HepG2 (cell line): ENCODE measurements around the gene LAMA5. TPM values are rescaled to one million over a fixed set of nuclear protein-coding genes. Genes with fewer than 3 reads are reported as not detected.

Experiments
- ELF1 ChIP-seq: sonication (generic); formaldehyde crosslinking; IDR thresholded peaks from 2 replicates; pipeline ENCODE4 v1.4.0; 2020; ENCODE audit warnings: missing genetic modification reagents
- GABPB1 ChIP-seq: IDR thresholded peaks from 2 replicates; pipeline ENCODE4 v1.6.1; 2016; ENCODE audit warnings: mild to moderate bottlenecking, missing genetic modification reagents, moderate library complexity, missing compliant biosample characterization
- HNRNPLL ChIP-seq: fragments of 200-400 bp; formaldehyde crosslinking; IDR thresholded peaks from 2 replicates; pipeline ENCODE4 v1.6.1; 2017; ENCODE audit warnings: mild to moderate bottlenecking, low read depth, low read length; ENCODE audit not compliant: poor library complexity, severe bottlenecking
- IKZF4 ChIP-seq: sonication (generic); formaldehyde crosslinking; IDR thresholded peaks from 2 replicates; pipeline ENCODE4 v1.5.1; 2020; ENCODE audit warnings: borderline replicate concordance, mild to moderate bottlenecking, low read depth, missing genetic modification reagents; ENCODE audit errors: not compliant biosample characterization
- MATR3 ChIP-seq: sonication (generic); formaldehyde crosslinking; IDR thresholded peaks from 2 replicates; pipeline ENCODE4 v1.4.0; 2020; ENCODE audit warnings: missing genetic modification reagents
- NFE2L1 ChIP-seq: sonication (generic); formaldehyde crosslinking; IDR thresholded peaks from 2 replicates; pipeline ENCODE4 v1.4.0; 2020; ENCODE audit warnings: missing genetic modification reagents, mild to moderate bottlenecking, borderline replicate concordance
- POLR2AphosphoS2 ChIP-seq: IDR thresholded peaks from 2 replicates; pipeline ENCODE4 v1.6.1; 2011; ENCODE audit warnings: low read depth, low read length, improper control_type of control experiment
- U2AF2 ChIP-seq: fragments of 200-400 bp; formaldehyde crosslinking; IDR thresholded peaks from 2 replicates; pipeline ENCODE4 v1.6.1; 2017; ENCODE audit warnings: low read depth, mild to moderate bottlenecking, low read length
- ZFP36L1 ChIP-seq: sonication (generic); formaldehyde crosslinking; IDR thresholded peaks from 2 replicates; pipeline ENCODE4 v1.8.0; 2022; ENCODE audit warnings: mild to moderate bottlenecking, missing genetic modification reagents, moderate library complexity
- ZIK1 ChIP-seq: sonication (generic); formaldehyde crosslinking; IDR thresholded peaks from 2 replicates; pipeline ENCODE4 v1.5.0; 2020; ENCODE audit warnings: mild to moderate bottlenecking, low read depth, missing genetic modification reagents, borderline replicate concordance
- ZNF143 ChIP-seq: sonication (generic); formaldehyde crosslinking; IDR thresholded peaks from 2 replicates; pipeline ENCODE4 v1.4.0; 2020; ENCODE audit warnings: missing genetic modification reagents
- ZNF160 ChIP-seq: sonication (generic); formaldehyde crosslinking; IDR thresholded peaks from 2 replicates; pipeline ENCODE4 v1.8.0; 2022; ENCODE audit warnings: mild to moderate bottlenecking, inconsistent platforms, missing genetic modification reagents
- ZNF333 ChIP-seq: sonication (generic); formaldehyde crosslinking; IDR thresholded peaks from 2 replicates; pipeline ENCODE4 v1.4.0; 2020; ENCODE audit warnings: mild to moderate bottlenecking, missing genetic modification reagents, borderline replicate concordance
- ZNF660 ChIP-seq: sonication (generic); formaldehyde crosslinking; IDR thresholded peaks from 2 replicates; pipeline ENCODE4 v1.5.1; 2020; ENCODE audit warnings: mild to moderate bottlenecking, low read depth, missing genetic modification reagents, borderline replicate concordance
- ZNF678 ChIP-seq: sonication (generic); formaldehyde crosslinking; IDR thresholded peaks from 2 replicates; pipeline ENCODE4 v1.4.0; 2020; ENCODE audit warnings: mild to moderate bottlenecking, missing genetic modification reagents
- ZNF749 ChIP-seq: sonication (generic); formaldehyde crosslinking; IDR thresholded peaks from 2 replicates; pipeline ENCODE4 v1.8.0; 2022; ENCODE audit warnings: mild to moderate bottlenecking, missing genetic modification reagents, moderate library complexity, borderline replicate concordance
- ZNF772 ChIP-seq: sonication (generic); formaldehyde crosslinking; IDR thresholded peaks from 2 replicates; pipeline ENCODE4 v1.5.0; 2020; ENCODE audit warnings: mild to moderate bottlenecking, missing genetic modification reagents
- polyA plus RNA-seq, 8 experiments: library from polyadenylated mRNA; depleted of rRNA in 3 of 8; stranded (reverse) in 7 of 8; unstranded in 1 of 8; fragments of >200 nt; fragmentation: Illumina TruSeq in 4 of 8; extraction: Trizol in 4 of 8; gene quantifications; 2 replicates each; pipeline versions ENCODE4 v1.2.1 to v1.2.3, GENCODE V29; 2011 to 2016; ENCODE audit warnings: low read depth in 4 of 8, missing spikeins in 1 of 8, mixed read lengths in 1 of 8; ENCODE audit not compliant: insufficient read depth in 1 of 8
- total RNA-seq, 5 experiments: library from RNA; depleted of rRNA; stranded (reverse); fragments of >200 nt; fragmentation: Illumina TruSeq; extraction: Trizol; gene quantifications; 2 replicates each; pipeline ENCODE4 v1.2.3, GENCODE V29; 2016; ENCODE audit warnings: low read depth in 1 of 5
- TF ChIP-seq, protein P1 (sequence below): IDR thresholded peaks from 2 replicates; pipeline ENCODE4 v1.6.1; 2016; ENCODE audit warnings: low read depth, borderline replicate concordance
- TF ChIP-seq, protein P2 (sequence below): sonication (generic); formaldehyde crosslinking; IDR thresholded peaks from 2 replicates; pipeline ENCODE4 v1.5.0; 2020; ENCODE audit warnings: mild to moderate bottlenecking, missing genetic modification reagents, borderline replicate concordance
- TF ChIP-seq, protein P3 (sequence below): sonication (generic); formaldehyde crosslinking; IDR thresholded peaks from 2 replicates; pipeline ENCODE4 v1.5.1; 2020; ENCODE audit warnings: missing genetic modification reagents, mild to moderate bottlenecking, borderline replicate concordance
- TF ChIP-seq, protein P4 (sequence below): sonication (generic); formaldehyde crosslinking; IDR thresholded peaks from 2 replicates; pipeline ENCODE4 v1.4.0; 2020; ENCODE audit warnings: missing genetic modification reagents

Gene LAMA5
- total and polyA plus RNA-seq, 2 of the 13 experiments (the other 11 are each of a cell fraction or from before 2014, with no cell fraction given) = 21.0 to 44.7 TPM

DNA sequence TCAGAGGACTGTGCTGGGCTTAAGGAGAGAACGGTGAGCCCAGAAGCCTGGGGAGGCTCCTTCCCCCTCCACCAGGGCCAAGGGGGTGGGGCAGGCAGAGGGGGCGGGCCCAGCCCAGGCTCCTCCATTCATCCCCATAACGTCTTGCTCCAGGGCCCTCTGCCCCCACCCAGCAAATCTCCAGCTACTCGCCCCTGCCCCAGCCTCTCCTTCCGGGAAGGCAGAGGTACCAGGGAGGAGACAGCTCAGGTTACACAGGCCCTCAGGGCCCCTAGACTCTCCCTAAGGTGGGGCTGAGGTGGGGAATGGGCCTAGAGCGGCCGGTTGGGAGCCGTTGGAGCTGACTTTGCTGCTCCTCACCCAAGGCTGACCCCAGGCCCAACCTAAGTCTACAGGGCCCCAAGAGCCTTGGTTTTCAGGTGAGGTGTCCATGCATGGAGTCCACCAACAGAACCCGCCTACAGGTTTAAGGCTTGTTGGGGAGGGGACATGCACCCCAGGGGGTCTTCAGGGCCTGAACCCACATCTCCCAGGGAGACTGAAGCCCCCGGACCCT lies 1.2 kb downstream of the LAMA5 start (continued):
- TF ChIP-seq, protein P1, sequence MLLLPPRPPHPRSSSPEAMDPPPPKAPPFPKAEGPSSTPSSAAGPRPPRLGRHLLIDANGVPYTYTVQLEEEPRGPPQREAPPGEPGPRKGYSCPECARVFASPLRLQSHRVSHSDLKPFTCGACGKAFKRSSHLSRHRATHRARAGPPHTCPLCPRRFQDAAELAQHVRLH (CRISPR knock-in tag) = no peak
- no peak for TF ChIP-seq ZNF143 (CRISPR knock-in tag)
- peak; percentile 12; the same call in 1 of the 2 replicates for TF ChIP-seq ZFP36L1
- TF ChIP-seq U2AF2 = no peak
- TF ChIP-seq ZNF333 (CRISPR knock-in tag) = no peak
- TF ChIP-seq ZIK1 (CRISPR knock-in tag) = no peak
- TF ChIP-seq, protein P2, sequence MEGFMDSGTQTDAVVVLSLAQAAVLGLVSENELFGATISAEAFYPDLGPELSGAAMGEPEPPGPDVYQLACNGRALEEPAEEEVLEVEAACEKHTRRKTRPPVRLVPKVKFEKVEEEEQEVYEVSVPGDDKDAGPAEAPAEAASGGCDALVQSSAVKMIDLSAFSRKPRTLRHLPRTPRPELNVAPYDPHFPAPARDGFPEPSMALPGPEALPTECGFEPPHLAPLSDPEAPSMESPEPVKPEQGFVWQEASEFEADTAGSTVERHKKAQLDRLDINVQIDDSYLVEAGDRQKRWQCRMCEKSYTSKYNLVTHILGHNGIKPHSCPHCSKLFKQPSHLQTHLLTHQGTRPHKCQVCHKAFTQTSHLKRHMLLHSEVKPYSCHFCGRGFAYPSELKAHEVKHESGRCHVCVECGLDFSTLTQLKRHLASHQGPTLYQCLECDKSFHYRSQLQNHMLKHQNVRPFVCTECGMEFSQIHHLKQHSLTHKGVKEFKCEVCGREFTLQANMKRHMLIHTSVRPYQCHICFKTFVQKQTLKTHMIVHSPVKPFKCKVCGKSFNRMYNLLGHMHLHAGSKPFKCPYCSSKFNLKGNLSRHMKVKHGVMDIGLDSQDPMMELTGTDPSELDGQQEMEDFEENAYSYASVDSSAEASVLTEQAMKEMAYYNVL (CRISPR knock-in tag) = peak; percentile 19; the same call in 1 of the 2 replicates
- TF ChIP-seq MATR3 = no peak
- TF ChIP-seq, protein P3, sequence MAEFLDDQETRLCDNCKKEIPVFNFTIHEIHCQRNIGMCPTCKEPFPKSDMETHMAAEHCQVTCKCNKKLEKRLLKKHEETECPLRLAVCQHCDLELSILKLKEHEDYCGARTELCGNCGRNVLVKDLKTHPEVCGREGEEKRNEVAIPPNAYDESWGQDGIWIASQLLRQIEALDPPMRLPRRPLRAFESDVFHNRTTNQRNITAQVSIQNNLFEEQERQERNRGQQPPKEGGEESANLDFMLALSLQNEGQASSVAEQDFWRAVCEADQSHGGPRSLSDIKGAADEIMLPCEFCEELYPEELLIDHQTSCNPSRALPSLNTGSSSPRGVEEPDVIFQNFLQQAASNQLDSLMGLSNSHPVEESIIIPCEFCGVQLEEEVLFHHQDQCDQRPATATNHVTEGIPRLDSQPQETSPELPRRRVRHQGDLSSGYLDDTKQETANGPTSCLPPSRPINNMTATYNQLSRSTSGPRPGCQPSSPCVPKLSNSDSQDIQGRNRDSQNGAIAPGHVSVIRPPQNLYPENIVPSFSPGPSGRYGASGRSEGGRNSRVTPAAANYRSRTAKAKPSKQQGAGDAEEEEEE (CRISPR knock-in tag) = no peak
- TF ChIP-seq, protein P4, sequence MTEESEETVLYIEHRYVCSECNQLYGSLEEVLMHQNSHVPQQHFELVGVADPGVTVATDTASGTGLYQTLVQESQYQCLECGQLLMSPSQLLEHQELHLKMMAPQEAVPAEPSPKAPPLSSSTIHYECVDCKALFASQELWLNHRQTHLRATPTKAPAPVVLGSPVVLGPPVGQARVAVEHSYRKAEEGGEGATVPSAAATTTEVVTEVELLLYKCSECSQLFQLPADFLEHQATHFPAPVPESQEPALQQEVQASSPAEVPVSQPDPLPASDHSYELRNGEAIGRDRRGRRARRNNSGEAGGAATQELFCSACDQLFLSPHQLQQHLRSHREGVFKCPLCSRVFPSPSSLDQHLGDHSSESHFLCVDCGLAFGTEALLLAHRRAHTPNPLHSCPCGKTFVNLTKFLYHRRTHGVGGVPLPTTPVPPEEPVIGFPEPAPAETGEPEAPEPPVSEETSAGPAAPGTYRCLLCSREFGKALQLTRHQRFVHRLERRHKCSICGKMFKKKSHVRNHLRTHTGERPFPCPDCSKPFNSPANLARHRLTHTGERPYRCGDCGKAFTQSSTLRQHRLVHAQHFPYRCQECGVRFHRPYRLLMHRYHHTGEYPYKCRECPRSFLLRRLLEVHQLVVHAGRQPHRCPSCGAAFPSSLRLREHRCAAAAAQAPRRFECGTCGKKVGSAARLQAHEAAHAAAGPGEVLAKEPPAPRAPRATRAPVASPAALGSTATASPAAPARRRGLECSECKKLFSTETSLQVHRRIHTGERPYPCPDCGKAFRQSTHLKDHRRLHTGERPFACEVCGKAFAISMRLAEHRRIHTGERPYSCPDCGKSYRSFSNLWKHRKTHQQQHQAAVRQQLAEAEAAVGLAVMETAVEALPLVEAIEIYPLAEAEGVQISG (CRISPR knock-in tag) = no peak
- no peak for TF ChIP-seq POLR2AphosphoS2
- no peak for TF ChIP-seq HNRNPLL
- peak; percentile 40; the same call in 1 of the 2 replicates for TF ChIP-seq ELF1
- TF ChIP-seq NFE2L1 (CRISPR knock-in tag) = no peak
- TF ChIP-seq ZNF772 (CRISPR knock-in tag) = 0 out of 2 replicates have a peak, but pooled peaks have one; percentile 45
- TF ChIP-seq ZNF678 (CRISPR knock-in tag) = no peak
- TF ChIP-seq ZNF749 (CRISPR knock-in tag) = 0 out of 2 replicates have a peak, but pooled peaks have one; percentile 54
- TF ChIP-seq ZNF160 (CRISPR knock-in tag) = no peak
- no peak for TF ChIP-seq IKZF4
- 0 out of 2 replicates have a peak, but pooled peaks have one; percentile 43 for TF ChIP-seq ZNF660 (CRISPR knock-in tag)
- TF ChIP-seq GABPB1 (CRISPR knock-in tag) = no peak
